Erythroblast (primary cell): ENCODE results near the gene SUSD5.

ENCODE experiments used
- GATA1 ChIP-seq: IDR thresholded peaks from 2 replicates; pipeline ENCODE4 v1.6.1; 2011; ENCODE audit warnings: low read depth, mild to moderate bottlenecking, control low read depth, low read length, moderate library complexity
- POLR2A ChIP-seq: IDR thresholded peaks from 2 replicates; pipeline ENCODE4 v1.6.1; 2011; ENCODE audit warnings: mild to moderate bottlenecking, low read length

DNA sequence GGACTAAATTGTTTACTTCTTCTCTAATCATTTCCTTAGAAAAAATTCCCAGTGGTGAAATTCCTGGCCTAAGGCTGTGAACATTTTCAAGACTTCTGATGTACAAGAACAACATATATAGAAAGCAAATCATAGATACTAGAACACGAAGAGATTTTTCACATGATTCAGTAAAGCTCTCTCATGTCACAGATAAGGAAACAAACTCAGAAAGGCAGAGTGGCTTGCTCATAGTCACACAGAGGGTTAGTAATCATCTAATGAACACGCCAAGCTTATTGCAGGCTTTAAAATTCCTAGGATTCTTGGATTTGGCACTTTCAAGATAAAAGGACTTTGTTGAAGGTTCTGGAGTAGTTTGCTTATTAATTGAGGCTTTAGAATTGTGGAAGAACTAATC is 78.6 kb downstream of the SUSD5 start:
- TF ChIP-seq POLR2A (no peak), GATA1 (no peak)
